HepG2 (cell line): ENCODE results near the gene WDR83. TPM values are rescaled to one million over a fixed set of nuclear protein-coding genes. Genes with fewer than 3 reads are reported as not detected.

ENCODE experiments used
- ATAC-seq: fragments of 200-7000 bp; cut with Tn5 transposase; 3 replicates; pipeline ENCODE4 v1.9.1; 2020; ENCODE audit warnings: mild to moderate bottlenecking, moderate library complexity
- BruUV-seq: library from RNA; stranded (reverse); fragments of 400-500 nt; replicated peaks from 2 replicates; lab custom pipeline; 2021; lab: Mats Ljungman, UMichigan
- CTCF ChIA-PET: fragments of 300-600 bp; formaldehyde crosslinking; extraction: SDS; loops from one replicate; lab custom pipeline; 2021; ENCODE audit warnings: low total read pairs, inconsistent platforms, low intra/inter-chr PET ratio; lab: Yijun Ruan, JAX
- POLR2A ChIA-PET: fragments of 350-600 bp; sonication (Branson Sonifier 250); formaldehyde crosslinking; loops from one replicate; lab custom pipeline; 2020; ENCODE audit warnings: antibody characterized with exemption, inconsistent platforms; lab: Yijun Ruan, JAX
- DNase-seq: peaks from one replicate; pipeline ENCODE4 v3.0.0-alpha.2; 2015; ENCODE audit warnings: low spot score
- FAIRE-seq: peaks from 3 replicates; lab custom pipeline; 2011; peaks lifted over from hg19 to GRCh38; lab: Jason Lieb, UNC
- H2AFZ ChIP-seq: one replicate; pipeline ENCODE4 v1.6.1; 2011; ENCODE audit warnings: low read length, inconsistent platforms
- H3K27ac ChIP-seq: fragments of 300-600 bp; 3 replicates; pipeline ENCODE4 v1.8.0; 2011; ENCODE audit warnings: mixed run types, mild to moderate bottlenecking, mixed read lengths, low read length, inconsistent platforms; ENCODE audit not compliant: insufficient read depth; ENCODE audit errors: extremely low read length
- H3K27me3 ChIP-seq, 2 experiments: fragments of 200-600 bp in 1 of 2; 2 replicates in 1 of 2; 3 replicates in 1 of 2; pipeline versions ENCODE4 v1.6.0 to v1.8.0; 2011; ENCODE audit warnings: low read length in 2 of 2, mild to moderate bottlenecking in 2 of 2, moderate library complexity in 2 of 2, inconsistent platforms in 1 of 2; ENCODE audit not compliant: insufficient read depth in 2 of 2, control insufficient read depth in 1 of 2
- H3K36me3 ChIP-seq, 2 experiments: fragments of 200-600 bp in 1 of 2; replicated peaks in 1 of 2; 2 replicates in 1 of 2; 3 replicates in 1 of 2; pipeline versions ENCODE4 v1.5.1 to v1.8.0; 2011; ENCODE audit warnings: low read length in 2 of 2, inconsistent platforms in 1 of 2; ENCODE audit not compliant: insufficient read depth in 2 of 2, control insufficient read depth in 1 of 2
- H3K4me1 ChIP-seq: 2 replicates; pipeline ENCODE4 v1.5.1; 2012; ENCODE audit warnings: low read length, inconsistent platforms; ENCODE audit not compliant: insufficient read depth
- H3K4me2 ChIP-seq: 2 replicates; pipeline ENCODE4 v1.6.0; 2011; ENCODE audit warnings: low read depth, low read length, inconsistent platforms
- H3K4me3 ChIP-seq, 3 experiments: fragments of 200-600 bp in 1 of 3; sonication (generic), shearing (Covaris generic) in 1 of 3; replicated peaks in 1 of 3; 2 replicates each; pipeline ENCODE4 v1.5.1; 2011 to 2016; ENCODE audit warnings: low read length in 3 of 3, inconsistent platforms in 2 of 3, low read depth in 2 of 3, mild to moderate bottlenecking in 2 of 3, control low read depth in 1 of 3, mixed read lengths in 1 of 3; ENCODE audit not compliant: insufficient read depth in 1 of 3
- H3K79me2 ChIP-seq: one replicate; pipeline ENCODE4 v1.6.1; 2011; ENCODE audit warnings: low read length, inconsistent platforms; ENCODE audit not compliant: insufficient read depth
- H3K9ac ChIP-seq: 2 replicates; pipeline ENCODE4 v1.6.0; 2011; ENCODE audit warnings: mild to moderate bottlenecking, low read depth, low read length, inconsistent platforms; ENCODE audit not compliant: insufficient read depth
- H3K9me3 ChIP-seq: 2 replicates; pipeline ENCODE4 v1.5.1; 2012; ENCODE audit warnings: mild to moderate bottlenecking, low read length
- H4K20me1 ChIP-seq: 2 replicates; pipeline ENCODE4 v1.6.0; 2011; ENCODE audit warnings: inconsistent platforms, mild to moderate bottlenecking, low read length, moderate library complexity; ENCODE audit not compliant: insufficient read depth
- CBFB ChIP-seq: sonication (generic); formaldehyde crosslinking; IDR thresholded peaks from 2 replicates; pipeline ENCODE4 v1.4.0; 2020; ENCODE audit warnings: missing genetic modification reagents
- JDP2 ChIP-seq: sonication (generic); formaldehyde crosslinking; IDR thresholded peaks from 2 replicates; pipeline ENCODE4 v1.8.1; 2022; ENCODE audit warnings: missing genetic modification reagents, borderline replicate concordance
- KLF9 ChIP-seq: IDR thresholded peaks from 2 replicates; pipeline ENCODE4 v1.6.1; 2016; ENCODE audit warnings: low read depth
- NFE2L1 ChIP-seq: sonication (generic); formaldehyde crosslinking; IDR thresholded peaks from 2 replicates; pipeline ENCODE4 v1.4.0; 2020; ENCODE audit warnings: missing genetic modification reagents, mild to moderate bottlenecking, borderline replicate concordance
- NFYB ChIP-seq: sonication (generic); formaldehyde crosslinking; IDR thresholded peaks from 2 replicates; pipeline ENCODE4 v1.4.0; 2020; ENCODE audit warnings: missing genetic modification reagents
- NFYC ChIP-seq: IDR thresholded peaks from 2 replicates; pipeline ENCODE4 v1.6.1; 2016; ENCODE audit warnings: missing genetic modification reagents, missing compliant biosample characterization
- ZNF766 ChIP-seq: sonication (generic); formaldehyde crosslinking; IDR thresholded peaks from 2 replicates; pipeline ENCODE4 v1.5.0; 2020; ENCODE audit warnings: missing genetic modification reagents, borderline replicate concordance
- WGBS: methylation state at CpG from one replicate; pipeline ENCODE4 v1.1.6; 2017; ENCODE audit warnings: low lambda C conversion rate; 5-methylcytosine and 5-hydroxymethylcytosine counted together
- in situ Hi-C: cut with HindIII; loops from 2 replicates; pipeline ENCODE4 v1.10.0; 2017; ENCODE audit warnings: low pct_unique_long_range_greater_than_20kb; ENCODE audit not compliant: extremely low pct_ligation_motif_present
- intact Hi-C: fragments of 100-400 bp; cut with micrococcal nuclease; formaldehyde crosslinking; loops from one replicate; pipeline ENCODE4 v1.10.0; 2022; ENCODE audit not compliant: unreplicated experiment
- polyA plus RNA-seq, 8 experiments: library from polyadenylated mRNA; depleted of rRNA in 3 of 8; stranded (reverse) in 7 of 8; unstranded in 1 of 8; fragments of >200 nt; fragmentation: Illumina TruSeq in 4 of 8; extraction: Trizol in 4 of 8; gene quantifications; 2 replicates each; pipeline versions ENCODE4 v1.2.1 to v1.2.3, GENCODE V29; 2011 to 2016; ENCODE audit warnings: low read depth in 4 of 8, missing spikeins in 1 of 8, mixed read lengths in 1 of 8; ENCODE audit not compliant: insufficient read depth in 1 of 8
- total RNA-seq, 5 experiments: library from RNA; depleted of rRNA; stranded (reverse); fragments of >200 nt; fragmentation: Illumina TruSeq; extraction: Trizol; gene quantifications; 2 replicates each; pipeline ENCODE4 v1.2.3, GENCODE V29; 2016; ENCODE audit warnings: low read depth in 1 of 5

The WDR83 gene
- total and polyA plus RNA-seq, 2 of the 13 experiments (the other 11 are each of a cell fraction or from before 2014, with no cell fraction given) = 4.5 to 10.7 TPM

GRCh38 chr19:12703046-12703445 is 36.4 kb downstream of the WDR83 start:
- 93% methylated on average over 9 of the region's 9 CpGs for WGBS
- H3K9ac ChIP-seq = no peak overlapping the region
- intact Hi-C loops = no loop called here

DNA sequence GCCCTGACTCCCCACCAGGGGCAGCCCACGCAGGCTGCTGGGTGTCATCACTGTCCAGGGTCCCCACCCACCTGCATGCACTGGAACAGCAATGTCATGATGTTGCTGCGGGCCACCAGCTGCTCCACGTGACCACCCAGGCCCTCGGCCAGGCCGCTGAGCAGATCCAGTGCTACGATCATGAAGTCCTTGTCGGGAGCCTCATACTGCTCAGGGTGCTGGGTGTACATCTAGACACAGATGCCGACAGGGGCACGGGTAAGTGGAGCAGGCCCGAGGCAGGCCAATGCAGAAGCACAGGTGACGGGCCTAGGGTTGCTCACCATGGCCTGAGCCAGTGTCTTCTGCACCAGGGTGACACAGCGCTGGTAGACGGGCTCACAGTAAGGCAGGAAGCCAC is 38.6 kb downstream of the WDR83 start:
- FAIRE-seq (no peak), ATAC-seq (no peak), DNase-seq (no peak)
- intact Hi-C loops (no loop called here), in situ Hi-C loops (no loop called here)
- 98% methylated on average over 4 of the region's 13 CpGs for WGBS
- H3K36me3 ChIP-seq = peaks cover 44 to 77% of the 10 kb centered on the region in 2 experiments
- H4K20me1 ChIP-seq = no peaks in the 10 kb centered on the region
- no TSS peak for BruUV-seq
- no peaks in the 10 kb centered on the region for H3K27me3 ChIP-seq
- H3K4me3 ChIP-seq = no peak overlapping the region
- TF ChIP-seq CBFB (CRISPR knock-in tag) (no peak), NFE2L1 (CRISPR knock-in tag) (no peak), JDP2 (CRISPR knock-in tag) (no peak), ZNF766 (no peak)
- POLR2A ChIA-PET = no interaction called here
- H3K79me2 ChIP-seq = no peaks in the 10 kb centered on the region
- H3K9ac ChIP-seq = no peak overlapping the region
- no peak overlapping the region for H3K27ac ChIP-seq
- no peak overlapping the region for H2AFZ ChIP-seq
- CTCF ChIA-PET = no interaction called here
- H3K4me1 ChIP-seq = no peaks in the 10 kb centered on the region
- no peaks in the 10 kb centered on the region for H3K9me3 ChIP-seq
- H3K4me2 ChIP-seq = no peak overlapping the region

More at GRCh38 chr19:12703046-12703445, 36.4 kb downstream of the WDR83 start:
- ChIA-PET CTCF (no interaction called here), POLR2A (no interaction called here)
- no TSS peak for BruUV-seq
- peaks cover 38 to 62% of the 10 kb centered on the region in 2 experiments for H3K36me3 ChIP-seq
- DNase-seq (peak; percentile 56), ATAC-seq (peak; percentile 43), FAIRE-seq (peak; percentile 51)
- H3K4me3 ChIP-seq = no peak overlapping the region
- H3K4me1 ChIP-seq = no peaks in the 10 kb centered on the region
- H4K20me1 ChIP-seq = no peaks in the 10 kb centered on the region
- in situ Hi-C loops = no loop called here
- H3K27me3 ChIP-seq = no peaks in the 10 kb centered on the region
- no peaks in the 10 kb centered on the region for H3K79me2 ChIP-seq
- TF ChIP-seq NFYB (peak; percentile 80), KLF9 (no peak), NFYC (peak; percentile 80)
- no peak overlapping the region for H2AFZ ChIP-seq
- H3K9me3 ChIP-seq = no peaks in the 10 kb centered on the region
- no peak overlapping the region for H3K4me2 ChIP-seq
- H3K27ac ChIP-seq = no peak overlapping the region
